IMR-90 (cell line): ENCODE measurements around the gene ALCAM. TPM values are rescaled to one million over a fixed set of nuclear protein-coding genes. Genes with fewer than 3 reads are reported as not detected.

ENCODE experiments used
- ATAC-seq: fragments of 200-7000 bp; cut with Tn5 transposase; 2 replicates; pipeline ENCODE4 v1.9.1; 2020; ENCODE audit warnings: low read depth, mild to moderate bottlenecking, moderate library complexity
- BruUV-seq: library from RNA; stranded (reverse); fragments of 400-500 nt; replicated peaks from 2 replicates; lab custom pipeline; 2021; lab: Mats Ljungman, UMichigan
- CTCF ChIA-PET: fragments of 300-600 bp; formaldehyde crosslinking; extraction: SDS; loops from one replicate; lab custom pipeline; 2021; ENCODE audit warnings: antibody characterized with exemption; lab: Yijun Ruan, JAX
- POLR2A ChIA-PET: fragments of 300-600 bp; sonication (Branson Sonifier 250); formaldehyde crosslinking; loops from one replicate; lab custom pipeline; 2022; ENCODE audit warnings: antibody characterized with exemption; ENCODE audit not compliant: unreplicated experiment; lab: Charles Lee
- DNase-seq: peaks from one replicate; pipeline ENCODE4 v3.0.0; 2013
- H2AFZ ChIP-seq: replicated peaks from 2 replicates; pipeline ENCODE3; 2013; ENCODE audit warnings: low read length, mild to moderate bottlenecking; ENCODE audit not compliant: poor library complexity
- H2AK5ac ChIP-seq: 2 replicates; pipeline ENCODE4 v1.6.1; 2013; ENCODE audit warnings: low read depth, low read length, inconsistent platforms
- H2AK9ac ChIP-seq: replicated peaks from 2 replicates; pipeline ENCODE3; 2013; ENCODE audit warnings: mild to moderate bottlenecking, low read depth, low read length, moderate library complexity; ENCODE audit not compliant: poor library complexity
- H2BK120ac ChIP-seq: 2 replicates; pipeline ENCODE4 v1.6.1; 2013; ENCODE audit warnings: low read depth, low read length, inconsistent platforms
- H2BK15ac ChIP-seq: 3 replicates; pipeline ENCODE4 v1.6.1; 2013; ENCODE audit warnings: low read depth, low read length, inconsistent platforms
- H2BK20ac ChIP-seq: 2 replicates; pipeline ENCODE4 v1.6.1; 2013; ENCODE audit warnings: low read depth, mild to moderate bottlenecking, inconsistent platforms, low read length, moderate library complexity
- H2BK5ac ChIP-seq: 2 replicates; pipeline ENCODE4 v1.6.1; 2013; ENCODE audit warnings: mild to moderate bottlenecking, low read depth, low read length, inconsistent platforms; ENCODE audit not compliant: poor library complexity, severe bottlenecking
- H3K14ac ChIP-seq: replicated peaks from 2 replicates; pipeline ENCODE4 v1.6.1; 2013; ENCODE audit warnings: low read depth, low read length, inconsistent platforms
- H3K18ac ChIP-seq: 2 replicates; pipeline ENCODE4 v1.6.1; 2013; ENCODE audit warnings: low read depth, low read length, control low read depth
- H3K23ac ChIP-seq: 2 replicates; pipeline ENCODE4 v1.6.1; 2013; ENCODE audit warnings: low read depth, low read length, inconsistent platforms
- H3K27ac ChIP-seq: 2 replicates; pipeline ENCODE4 v1.5.1; 2013; ENCODE audit warnings: mild to moderate bottlenecking, control low read depth, low read length; ENCODE audit not compliant: insufficient read depth
- H3K27me3 ChIP-seq: 2 replicates; pipeline ENCODE4 v1.6.1; 2013; ENCODE audit warnings: low read length; ENCODE audit not compliant: control insufficient read depth, insufficient read depth
- H3K36me3 ChIP-seq: 2 replicates; pipeline ENCODE4 v1.6.1; 2013; ENCODE audit warnings: low read length, mixed read lengths; ENCODE audit not compliant: control insufficient read depth, insufficient read depth
- H3K4ac ChIP-seq: 2 replicates; pipeline ENCODE4 v1.6.1; 2013; ENCODE audit warnings: low read depth, low read length, inconsistent platforms
- H3K4me1 ChIP-seq: 2 replicates; pipeline ENCODE4 v1.6.1; 2013; ENCODE audit warnings: low read length, mixed read lengths; ENCODE audit not compliant: control insufficient read depth, insufficient read depth
- H3K4me2 ChIP-seq: 2 replicates; pipeline ENCODE4 v1.6.1; 2013; ENCODE audit warnings: low read depth, mild to moderate bottlenecking, control low read depth, low read length, moderate library complexity
- H3K4me3 ChIP-seq: 2 replicates; pipeline ENCODE4 v1.5.1; 2013; ENCODE audit warnings: low read depth, mild to moderate bottlenecking, control low read depth, low read length, moderate library complexity; ENCODE audit not compliant: insufficient read depth
- H3K56ac ChIP-seq: 2 replicates; pipeline ENCODE4 v1.6.1; 2013; ENCODE audit warnings: low read length, inconsistent platforms; ENCODE audit not compliant: insufficient read depth; ENCODE audit errors: extremely low read depth
- H3K79me1 ChIP-seq, 2 experiments: 2 replicates each; pipeline ENCODE4 v1.6.1; 2013; ENCODE audit warnings: low read length in 2 of 2, inconsistent platforms in 1 of 2, low read depth in 1 of 2
- H3K9ac ChIP-seq: 2 replicates; pipeline ENCODE4 v1.6.1; 2013; ENCODE audit warnings: low read depth, low read length, control low read depth
- H3K9me1 ChIP-seq: 2 replicates; pipeline ENCODE4 v1.6.1; 2013; ENCODE audit warnings: low read length, inconsistent platforms; ENCODE audit not compliant: insufficient read depth
- H3K9me3 ChIP-seq: 2 replicates; pipeline ENCODE4 v1.6.1; 2013; ENCODE audit warnings: low read length; ENCODE audit not compliant: control insufficient read depth, insufficient read depth
- H4K20me1 ChIP-seq: 2 replicates; pipeline ENCODE4 v1.6.1; 2013; ENCODE audit warnings: low read length, inconsistent platforms; ENCODE audit not compliant: insufficient read depth
- H4K5ac ChIP-seq: 2 replicates; pipeline ENCODE4 v1.6.1; 2013; ENCODE audit warnings: mild to moderate bottlenecking, low read depth, low read length, control low read depth
- H4K8ac ChIP-seq, 2 experiments: 2 replicates each; pipeline ENCODE4 v1.6.1; 2013; ENCODE audit warnings: low read depth in 2 of 2, low read length in 2 of 2, control low read depth in 1 of 2, inconsistent platforms in 1 of 2
- H4K91ac ChIP-seq: 2 replicates; pipeline ENCODE4 v1.6.1; 2013; ENCODE audit warnings: low read depth, low read length, inconsistent platforms; ENCODE audit not compliant: insufficient read depth
- BHLHE40 ChIP-seq: fragments of 150-350 bp; IDR thresholded peaks from 2 replicates; pipeline ENCODE4 v1.6.1; 2016; ENCODE audit warnings: mild to moderate bottlenecking, low read depth, low read length
- CEBPB ChIP-seq: IDR thresholded peaks from 2 replicates; pipeline ENCODE4 v1.6.1; 2012; ENCODE audit warnings: low read depth, low read length, improper control_type of control experiment
- CHD1 ChIP-seq: IDR thresholded peaks from 2 replicates; pipeline ENCODE4 v1.6.1; 2012; ENCODE audit warnings: low read depth, low read length, improper control_type of control experiment
- FOS ChIP-seq: fragments of 150-350 bp; IDR thresholded peaks from 2 replicates; pipeline ENCODE4 v1.6.1; 2016; ENCODE audit warnings: low read depth, low read length
- MAFK ChIP-seq: IDR thresholded peaks from 2 replicates; pipeline ENCODE4 v1.6.1; 2012; ENCODE audit warnings: low read depth, low read length, improper control_type of control experiment
- MAZ ChIP-seq: IDR thresholded peaks from 2 replicates; pipeline ENCODE4 v1.6.1; 2012; ENCODE audit warnings: low read depth, mild to moderate bottlenecking, low read length, improper control_type of control experiment, moderate library complexity, borderline replicate concordance
- MXI1 ChIP-seq: IDR thresholded peaks from 2 replicates; pipeline ENCODE4 v1.6.1; 2012; ENCODE audit warnings: low read depth, mild to moderate bottlenecking, low read length, moderate library complexity, borderline replicate concordance
- NFE2L2 ChIP-seq: fragments of 150-350 bp; IDR thresholded peaks from 2 replicates; pipeline ENCODE4 v1.6.1; 2016; ENCODE audit warnings: low read depth, mild to moderate bottlenecking, low read length
- POLR2A ChIP-seq: IDR thresholded peaks from 2 replicates; pipeline ENCODE4 v1.6.1; 2012; ENCODE audit warnings: mild to moderate bottlenecking, low read depth, low read length
- RAD21 ChIP-seq: IDR thresholded peaks from 2 replicates; pipeline ENCODE4 v1.6.1; 2012; ENCODE audit warnings: low read length, improper control_type of control experiment
- RCOR1 ChIP-seq: IDR thresholded peaks from 2 replicates; pipeline ENCODE4 v1.6.1; 2012; ENCODE audit warnings: mild to moderate bottlenecking, low read length, improper control_type of control experiment; ENCODE audit not compliant: insufficient replicate concordance
- RFX5 ChIP-seq: IDR thresholded peaks from 2 replicates; pipeline ENCODE4 v1.8.0; 2012; ENCODE audit warnings: low read depth, mild to moderate bottlenecking, low read length, moderate library complexity
- SMC3 ChIP-seq: fragments of 150-350 bp; IDR thresholded peaks from 2 replicates; pipeline ENCODE4 v1.6.1; 2016; ENCODE audit warnings: low read depth, mild to moderate bottlenecking, antibody characterized with exemption, low read length, moderate library complexity
- WGBS, 2 experiments: methylation state at CpG; one replicate each; pipeline versions ENCODE4 v1.1.5 to v1.1.7; 2013; ENCODE audit warnings: missing lambda C conversion rate in 2 of 2; ENCODE audit not compliant: insufficient read length in 1 of 2; ENCODE audit errors: extremely low coverage in 2 of 2; 5-methylcytosine and 5-hydroxymethylcytosine counted together
- dilution Hi-C: fragments of 300-500 bp; cut with HindIII; formaldehyde crosslinking; loops from one replicate; pipeline ENCODE4 v1.14.3; 2018; ENCODE audit warnings: low sequenced_read_pairs; ENCODE audit not compliant: unreplicated experiment
- in situ Hi-C: fragments of 300-500 bp; cut with MboI; formaldehyde crosslinking; loops from 3 replicates; pipeline ENCODE4 v1.14.3; 2019; ENCODE audit warnings: low sequenced_read_pairs, inconsistent platforms, mixed read lengths
- intact Hi-C: fragments of 100-400 bp; cut with micrococcal nuclease; formaldehyde crosslinking; loops from 2 replicates; pipeline ENCODE4 v1.10.0; 2022
- polyA plus RNA-seq, 3 experiments: library from polyadenylated mRNA; depleted of rRNA; stranded (reverse); fragments of >200 nt; gene quantifications; 2 replicates each; pipeline ENCODE4 v1.2.3, GENCODE V29; 2012; ENCODE audit warnings: low replicate concordance in 1 of 3
- total RNA-seq: library from RNA; depleted of rRNA; stranded (reverse); fragments of >200 nt; gene quantifications from 2 replicates; pipeline ENCODE4 v1.2.3, GENCODE V29; 2012
- TF ChIP-seq, protein P1 (sequence below): fragments of 150-350 bp; IDR thresholded peaks from 2 replicates; pipeline ENCODE4 v1.6.1; 2017; ENCODE audit warnings: mild to moderate bottlenecking, antibody characterized with exemption, low read length, low read depth
- TF ChIP-seq, protein P2 (sequence below): fragments of 150-350 bp; IDR thresholded peaks from 2 replicates; pipeline ENCODE4 v1.6.1; 2016; ENCODE audit warnings: low read depth, mild to moderate bottlenecking, low read length, moderate library complexity, borderline replicate concordance
- TF ChIP-seq, protein P3 (sequence below): conservative IDR thresholded peaks from 2 replicates; pipeline ENCODE4 v1.5.1; 2012; ENCODE audit warnings: mild to moderate bottlenecking, low read depth, low read length, improper control_type of control experiment

ALCAM gene
- total and polyA plus RNA-seq, 2 of the 4 experiments (the other 2 are of a cell fraction) = 117 to 423 TPM

DNA sequence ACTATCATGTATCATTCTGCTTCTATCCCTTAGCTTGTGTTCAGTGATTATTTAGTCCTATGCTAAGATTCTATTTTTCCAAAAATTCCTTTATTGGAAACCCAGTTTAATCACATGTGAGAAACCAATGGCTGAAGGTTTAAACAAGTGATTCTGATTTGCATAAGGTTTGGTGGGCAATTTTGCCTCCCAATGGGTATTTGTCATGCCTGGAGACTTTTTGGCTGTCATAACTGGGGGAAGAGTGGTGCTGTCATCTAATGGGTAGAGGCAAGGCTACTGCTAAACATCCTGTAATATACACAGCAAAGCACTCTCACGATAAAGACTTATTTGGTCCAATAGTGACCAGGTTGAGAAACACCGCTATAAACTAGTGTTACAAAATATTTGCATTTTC, 148.7 kb downstream of the ALCAM start:
- Histone ChIP-seq H3K14ac (peak overlapping the region; percentile 55; the same call in 1 of the 2 replicates), H3K27me3 (no peaks in the 10 kb centered on the region), H4K91ac (no peak overlapping the region), H3K9me1 (no peaks in the 10 kb centered on the region; the same call in 1 of the 2 replicates), H2BK20ac (0 out of 2 replicates have a peak overlapping the region, but pooled peaks have one; percentile 14), H3K9ac (no peak overlapping the region), H3K4me3 (no peak overlapping the region), H4K20me1 (peaks cover 6% of the 10 kb centered on the region; the same call in 1 of the 2 replicates), H2BK15ac (peak overlapping the region; percentile 60; the same call in 1 of the 3 replicates), H2AFZ (no peak overlapping the region), H4K8ac (peak overlapping the region in 1 of 2 experiments; percentile 54; a peak in 2 of 4 replicates), H3K27ac (no peak overlapping the region), H3K9me3 (no peaks in the 10 kb centered on the region), H3K79me1 (peaks cover 13 to 52% of the 10 kb centered on the region in 2 experiments), H3K36me3 (no peaks in the 10 kb centered on the region), H3K4me2 (no peak overlapping the region), H2BK5ac (peak overlapping the region; percentile 31), H3K18ac (peak overlapping the region; percentile 2; the same call in 1 of the 2 replicates), H3K56ac (no peak overlapping the region), H4K5ac (no peak overlapping the region), H2AK9ac (no peak overlapping the region), H3K23ac (no peak overlapping the region), H3K4me1 (peaks cover 3% of the 10 kb centered on the region; the same call in 1 of the 2 replicates), H3K4ac (no peak overlapping the region), H2AK5ac (no peak overlapping the region), H2BK120ac (no peak overlapping the region)
- no CpG with 5 or more reads among the region's 2 CpGs for WGBS, 2 experiments
- in situ Hi-C loops = loop anchor here (10.0 kb wide), 1 partner anchor 1241 kb away; no protein-coding TSS in a partner anchor
- intact Hi-C loops = loop anchor here (1.0 to 5.0 kb wide), 3 partner anchors 128 to 913 kb away; no protein-coding TSS in a partner anchor
- no peak for ATAC-seq
- dilution Hi-C loops = no loop called here
- no peak for TF ChIP-seq BHLHE40
- no peak for TF ChIP-seq FOS
- no peak for TF ChIP-seq RAD21
- TF ChIP-seq, protein P1, sequence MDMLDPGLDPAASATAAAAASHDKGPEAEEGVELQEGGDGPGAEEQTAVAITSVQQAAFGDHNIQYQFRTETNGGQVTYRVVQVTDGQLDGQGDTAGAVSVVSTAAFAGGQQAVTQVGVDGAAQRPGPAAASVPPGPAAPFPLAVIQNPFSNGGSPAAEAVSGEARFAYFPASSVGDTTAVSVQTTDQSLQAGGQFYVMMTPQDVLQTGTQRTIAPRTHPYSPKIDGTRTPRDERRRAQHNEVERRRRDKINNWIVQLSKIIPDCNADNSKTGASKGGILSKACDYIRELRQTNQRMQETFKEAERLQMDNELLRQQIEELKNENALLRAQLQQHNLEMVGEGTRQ = no peak
- TF ChIP-seq SMC3 = no peak
- no peak for TF ChIP-seq MAZ
- no peak for TF ChIP-seq CHD1
- TF ChIP-seq, protein P2, sequence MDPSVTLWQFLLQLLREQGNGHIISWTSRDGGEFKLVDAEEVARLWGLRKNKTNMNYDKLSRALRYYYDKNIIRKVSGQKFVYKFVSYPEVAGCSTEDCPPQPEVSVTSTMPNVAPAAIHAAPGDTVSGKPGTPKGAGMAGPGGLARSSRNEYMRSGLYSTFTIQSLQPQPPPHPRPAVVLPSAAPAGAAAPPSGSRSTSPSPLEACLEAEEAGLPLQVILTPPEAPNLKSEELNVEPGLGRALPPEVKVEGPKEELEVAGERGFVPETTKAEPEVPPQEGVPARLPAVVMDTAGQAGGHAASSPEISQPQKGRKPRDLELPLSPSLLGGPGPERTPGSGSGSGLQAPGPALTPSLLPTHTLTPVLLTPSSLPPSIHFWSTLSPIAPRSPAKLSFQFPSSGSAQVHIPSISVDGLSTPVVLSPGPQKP = no peak
- no peak for TF ChIP-seq MXI1
- TF ChIP-seq, protein P3, sequence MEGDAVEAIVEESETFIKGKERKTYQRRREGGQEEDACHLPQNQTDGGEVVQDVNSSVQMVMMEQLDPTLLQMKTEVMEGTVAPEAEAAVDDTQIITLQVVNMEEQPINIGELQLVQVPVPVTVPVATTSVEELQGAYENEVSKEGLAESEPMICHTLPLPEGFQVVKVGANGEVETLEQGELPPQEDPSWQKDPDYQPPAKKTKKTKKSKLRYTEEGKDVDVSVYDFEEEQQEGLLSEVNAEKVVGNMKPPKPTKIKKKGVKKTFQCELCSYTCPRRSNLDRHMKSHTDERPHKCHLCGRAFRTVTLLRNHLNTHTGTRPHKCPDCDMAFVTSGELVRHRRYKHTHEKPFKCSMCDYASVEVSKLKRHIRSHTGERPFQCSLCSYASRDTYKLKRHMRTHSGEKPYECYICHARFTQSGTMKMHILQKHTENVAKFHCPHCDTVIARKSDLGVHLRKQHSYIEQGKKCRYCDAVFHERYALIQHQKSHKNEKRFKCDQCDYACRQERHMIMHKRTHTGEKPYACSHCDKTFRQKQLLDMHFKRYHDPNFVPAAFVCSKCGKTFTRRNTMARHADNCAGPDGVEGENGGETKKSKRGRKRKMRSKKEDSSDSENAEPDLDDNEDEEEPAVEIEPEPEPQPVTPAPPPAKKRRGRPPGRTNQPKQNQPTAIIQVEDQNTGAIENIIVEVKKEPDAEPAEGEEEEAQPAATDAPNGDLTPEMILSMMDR = no peak
- no peak for TF ChIP-seq CEBPB
- no peak for TF ChIP-seq POLR2A
- no peak for TF ChIP-seq NFE2L2
- TF ChIP-seq RCOR1 = no peak
- TF ChIP-seq RFX5 = no peak
- no peak for TF ChIP-seq MAFK
- no peak for DNase-seq
- BruUV-seq = no TSS peak
- ChIA-PET POLR2A (no interaction called here), CTCF (no interaction called here)
